NK-92 (cell line): ENCODE data around the gene IL25.
"Not testable (repeated sequence)": the region's sequence is repeated elsewhere in the genome, so short reads cannot be mapped to it uniquely, and the experiment has no call there.

ENCODE experiments used
- DNase-seq: peaks from one replicate; lab custom pipeline; 2025; ENCODE audit not compliant: unreplicated experiment; lab: John Stamatoyannopoulos, UW

Gene IL25

DNA sequence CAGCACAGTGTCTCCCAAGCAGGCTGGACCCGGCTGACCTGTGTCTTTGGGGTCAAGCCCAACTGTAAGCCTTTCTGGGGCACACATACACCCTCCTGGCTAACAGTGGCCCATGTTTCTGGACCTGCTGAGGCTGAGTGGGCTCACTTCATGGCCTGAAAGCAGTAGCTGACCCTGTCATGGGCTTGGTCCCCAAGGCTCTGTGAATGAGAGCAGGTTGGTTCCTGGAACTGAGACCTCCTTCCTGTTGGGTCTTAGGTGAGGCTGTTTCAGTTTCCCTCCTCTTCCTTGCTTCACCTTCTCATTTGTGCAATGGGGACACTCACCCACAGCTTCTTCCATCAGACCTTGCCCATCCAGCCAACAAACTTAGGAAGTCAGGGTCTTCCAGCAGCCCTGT is 744 bp upstream of the IL25 start:
- no peak for DNase-seq

DNA sequence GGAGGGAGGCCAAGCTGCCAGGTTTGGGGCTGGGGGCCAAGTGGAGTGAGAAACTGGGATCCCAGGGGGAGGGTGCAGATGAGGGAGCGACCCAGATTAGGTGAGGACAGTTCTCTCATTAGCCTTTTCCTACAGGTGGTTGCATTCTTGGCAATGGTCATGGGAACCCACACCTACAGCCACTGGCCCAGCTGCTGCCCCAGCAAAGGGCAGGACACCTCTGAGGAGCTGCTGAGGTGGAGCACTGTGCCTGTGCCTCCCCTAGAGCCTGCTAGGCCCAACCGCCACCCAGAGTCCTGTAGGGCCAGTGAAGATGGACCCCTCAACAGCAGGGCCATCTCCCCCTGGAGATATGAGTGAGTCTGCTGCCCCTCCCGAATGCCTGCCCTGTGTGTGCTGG is 432 bp downstream of the IL25 start:
- no peak for DNase-seq

DNA sequence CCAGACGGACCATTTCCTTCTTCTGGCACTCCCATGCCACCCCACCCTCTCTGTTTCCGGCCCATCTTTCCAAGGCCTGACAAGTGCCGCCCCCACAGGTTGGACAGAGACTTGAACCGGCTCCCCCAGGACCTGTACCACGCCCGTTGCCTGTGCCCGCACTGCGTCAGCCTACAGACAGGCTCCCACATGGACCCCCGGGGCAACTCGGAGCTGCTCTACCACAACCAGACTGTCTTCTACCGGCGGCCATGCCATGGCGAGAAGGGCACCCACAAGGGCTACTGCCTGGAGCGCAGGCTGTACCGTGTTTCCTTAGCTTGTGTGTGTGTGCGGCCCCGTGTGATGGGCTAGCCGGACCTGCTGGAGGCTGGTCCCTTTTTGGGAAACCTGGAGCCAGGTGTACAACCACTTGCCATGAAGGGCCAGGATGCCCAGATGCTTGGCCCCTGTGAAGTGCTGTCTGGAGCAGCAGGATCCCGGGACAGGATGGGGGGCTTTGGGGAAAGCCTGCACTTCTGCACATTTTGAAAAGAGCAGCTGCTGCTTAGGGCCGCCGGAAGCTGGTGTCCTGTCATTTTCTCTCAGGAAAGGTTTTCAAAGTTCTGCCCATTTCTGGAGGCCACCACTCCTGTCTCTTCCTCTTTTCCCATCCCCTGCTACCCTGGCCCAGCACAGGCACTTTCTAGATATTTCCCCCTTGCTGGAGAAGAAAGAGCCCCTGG is 3.1 kb downstream of the IL25 start:
- DNase-seq, result no peak

DNA sequence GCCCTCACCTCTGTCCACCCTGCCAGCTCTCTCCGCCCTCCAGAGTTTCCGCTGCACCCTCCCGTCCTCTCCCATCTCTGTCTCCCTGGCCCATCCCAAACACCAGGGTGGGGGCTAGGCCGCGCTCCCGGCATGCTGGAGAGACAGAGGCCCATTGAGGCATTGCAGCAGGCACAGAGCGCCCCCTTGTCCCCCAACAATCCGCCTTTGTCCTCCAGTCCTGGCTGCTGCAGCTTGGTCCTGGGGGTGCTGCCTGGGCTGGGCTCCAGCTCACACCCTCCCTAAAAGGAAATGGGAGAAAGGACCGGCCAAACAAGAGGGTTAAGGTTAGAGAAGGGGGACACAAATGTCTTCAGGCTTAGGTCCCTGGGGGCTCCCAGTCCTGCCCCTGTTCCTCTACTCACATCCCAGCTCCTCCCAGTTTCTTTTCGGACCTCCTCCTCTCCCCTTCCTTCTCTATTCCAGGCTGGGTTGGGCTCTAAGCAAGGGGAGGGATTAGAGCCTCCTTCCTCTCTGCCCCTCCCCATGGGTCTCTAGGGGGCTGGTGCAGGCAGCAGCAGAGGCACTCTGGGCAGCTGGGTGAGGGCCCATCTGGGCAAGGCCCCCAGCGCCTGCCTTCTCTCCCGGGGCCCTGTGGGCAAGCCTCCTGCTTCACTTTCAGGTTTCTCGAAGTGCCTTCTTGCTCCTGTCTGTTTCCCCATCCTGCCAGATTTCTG is 4.0 kb downstream of the IL25 start, which contains the start of gene CMTM5:
CMTM5 (plus strand) TSS at position 565 of the 716 bp plus-strand sequence. CDS start 206 bp downstream, outside the sequence.
- no peak for DNase-seq

DNA sequence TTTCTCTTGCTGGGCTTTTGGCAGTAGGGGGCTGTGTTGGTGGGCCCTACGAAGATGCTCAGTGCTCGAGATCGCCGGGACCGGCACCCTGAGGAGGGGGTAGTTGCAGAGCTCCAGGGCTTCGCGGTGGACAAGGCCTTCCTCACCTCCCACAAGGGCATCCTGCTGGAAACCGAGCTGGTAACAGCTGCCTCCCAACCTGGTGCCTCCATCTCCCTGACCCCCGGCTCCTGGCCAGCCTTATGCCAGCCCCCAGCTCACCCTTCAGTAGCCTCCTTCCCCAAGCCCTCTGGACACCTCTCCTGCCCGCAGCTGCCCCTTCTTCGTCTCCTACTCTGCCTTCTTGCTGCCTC is 4.6 kb downstream of the IL25 start:
- DNase-seq, result no peak

DNA sequence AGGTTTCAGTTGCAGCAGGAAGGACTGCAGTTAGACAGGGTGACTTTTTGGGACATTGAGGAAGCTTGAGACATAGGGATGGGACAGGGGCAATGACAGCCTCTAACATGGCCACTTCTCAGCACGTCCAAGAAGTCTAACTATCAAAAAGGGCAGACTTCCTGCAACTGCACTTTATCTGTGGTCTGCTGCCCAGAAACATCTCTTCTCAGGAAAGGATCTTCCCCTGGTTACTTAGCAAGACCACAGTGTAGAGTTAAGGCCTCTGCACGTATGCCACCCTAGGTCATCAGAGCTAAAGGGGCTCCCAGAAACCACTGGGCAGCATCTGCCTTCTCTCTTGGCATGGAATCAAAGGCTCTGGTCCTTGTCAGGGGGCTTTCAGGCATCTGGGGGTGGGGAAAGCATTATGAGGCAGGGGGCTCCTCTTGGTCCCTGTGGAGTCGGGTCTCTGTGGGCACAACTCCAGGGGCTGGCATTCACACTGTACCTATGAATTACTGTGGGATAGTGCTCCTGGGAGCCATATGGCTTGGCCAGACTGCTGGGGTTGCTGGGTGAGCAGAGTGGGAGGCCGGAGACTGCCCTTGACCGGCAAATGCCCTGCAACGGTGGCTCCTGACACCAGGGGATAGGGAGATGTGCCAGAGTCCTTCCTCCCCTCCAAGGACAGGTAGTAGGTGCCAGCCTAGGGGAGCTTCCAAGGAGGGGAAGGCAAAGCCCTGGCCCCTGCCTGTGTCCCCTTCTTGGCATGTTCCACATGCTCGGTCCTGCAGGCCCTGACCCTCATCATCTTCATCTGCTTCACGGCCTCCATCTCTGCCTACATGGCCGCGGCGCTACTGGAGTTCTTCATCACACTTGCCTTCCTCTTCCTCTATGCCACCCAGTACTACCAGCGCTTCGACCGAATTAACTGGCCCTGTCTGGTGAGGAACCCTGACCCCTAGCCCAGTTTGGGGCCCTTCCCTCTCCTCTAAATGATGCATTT is 5.3 kb downstream of the IL25 start:
- DNase-seq, result no peak

DNA sequence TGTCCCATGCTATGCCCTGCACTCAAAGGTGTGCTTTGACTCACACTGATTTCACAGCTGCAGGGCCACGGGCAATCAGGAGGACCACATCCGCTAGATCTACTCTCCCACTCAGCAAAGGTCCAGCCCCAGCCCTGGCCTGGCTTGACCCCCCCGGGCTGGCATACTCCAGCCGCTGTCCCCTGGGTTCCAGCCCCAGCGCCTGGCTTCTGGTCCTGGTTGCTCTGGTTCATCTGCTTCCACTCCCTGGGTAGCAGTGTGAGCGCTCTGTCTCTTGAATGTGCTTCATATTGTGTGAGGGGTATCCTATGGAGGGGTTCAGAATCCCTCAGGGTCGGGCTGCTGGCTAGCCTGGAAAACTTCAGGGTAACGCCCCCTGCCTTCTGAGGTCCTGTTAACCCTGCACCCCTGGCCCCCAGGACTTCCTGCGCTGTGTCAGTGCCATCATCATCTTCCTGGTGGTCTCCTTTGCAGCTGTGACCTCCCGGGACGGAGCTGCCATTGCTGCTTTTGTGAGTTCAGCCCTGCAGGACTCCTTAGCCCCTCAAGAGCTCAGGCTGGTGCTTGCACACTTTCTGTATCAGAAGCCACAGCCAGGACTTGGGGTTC is 6.1 kb downstream of the IL25 start:
- DNase-seq, result no peak

DNA sequence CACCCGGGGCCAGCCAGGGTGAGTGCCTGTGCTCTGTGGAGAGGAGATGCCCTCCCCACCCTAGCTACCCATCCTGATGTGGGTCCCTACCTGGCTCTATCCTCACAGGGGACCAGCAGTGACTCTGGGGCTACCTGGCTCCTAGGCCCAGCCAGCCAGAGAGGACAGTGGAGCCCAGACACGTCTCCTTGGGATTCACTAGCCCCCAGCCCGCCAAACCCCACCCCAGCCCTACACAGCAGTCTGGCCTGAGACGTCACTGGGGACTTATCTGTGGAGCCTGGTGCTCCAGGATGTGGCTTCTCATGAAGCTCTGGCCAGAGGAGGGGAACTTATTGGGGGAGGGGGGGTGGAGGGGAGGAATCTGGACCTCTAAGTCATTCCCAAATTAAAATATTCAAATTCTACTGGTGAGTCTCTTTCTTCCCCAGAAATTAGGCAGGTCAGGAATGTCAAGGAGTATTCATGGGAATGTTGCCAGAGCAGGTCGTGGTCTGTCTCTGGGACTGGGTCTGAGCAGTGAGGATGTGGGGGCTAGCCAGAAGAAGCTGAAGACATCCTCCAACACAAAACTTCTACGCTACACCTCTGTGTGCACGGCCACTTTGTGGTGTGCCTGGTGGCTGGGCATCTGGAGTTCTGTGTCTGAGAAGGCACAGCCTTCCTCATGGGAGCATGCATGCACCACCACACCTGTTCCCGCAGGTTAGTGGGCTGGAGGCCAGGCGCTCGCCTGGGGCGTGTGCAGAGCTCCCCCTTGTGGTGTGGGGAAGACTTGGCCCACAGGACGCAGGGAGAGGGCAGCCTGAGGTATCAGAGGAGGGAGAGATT is 7.0 kb downstream of the IL25 start:
- DNase-seq, result no peak

DNA sequence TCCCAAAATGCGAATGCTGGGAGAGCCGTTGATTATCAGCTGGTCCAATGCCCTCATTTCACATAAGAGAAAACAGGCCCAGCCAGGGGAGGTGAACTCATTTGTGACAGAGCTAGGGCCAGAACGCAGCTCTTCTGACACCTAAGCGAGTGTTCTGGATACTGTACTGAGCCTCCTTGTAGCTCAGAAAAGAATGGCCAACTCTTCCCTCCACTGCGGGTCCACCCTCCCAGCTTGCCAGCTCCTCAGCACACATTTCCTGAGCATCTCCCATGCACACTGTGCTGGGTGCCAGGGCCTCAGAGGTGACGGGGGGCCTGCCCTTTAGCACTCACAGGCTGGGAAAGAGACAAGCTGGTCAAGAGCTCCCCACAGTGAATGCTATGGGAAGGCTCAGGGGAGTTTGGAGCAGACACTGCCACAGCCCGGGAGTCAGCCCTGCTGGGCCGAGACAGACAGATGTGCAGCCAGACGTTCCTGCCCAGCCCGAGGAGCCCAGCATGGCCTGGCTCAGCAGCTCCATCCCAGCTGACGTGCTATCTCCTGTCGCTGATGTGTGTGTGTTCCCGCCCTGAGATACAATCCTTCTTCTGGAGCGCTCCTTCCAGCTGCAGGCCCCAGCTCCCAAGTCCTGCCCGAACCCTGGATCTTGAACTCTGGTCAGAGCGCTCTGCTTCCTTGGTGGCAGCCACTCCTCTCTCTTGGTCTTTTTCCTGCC is 7.7 kb downstream of the IL25 start:
- no peak for DNase-seq

DNA sequence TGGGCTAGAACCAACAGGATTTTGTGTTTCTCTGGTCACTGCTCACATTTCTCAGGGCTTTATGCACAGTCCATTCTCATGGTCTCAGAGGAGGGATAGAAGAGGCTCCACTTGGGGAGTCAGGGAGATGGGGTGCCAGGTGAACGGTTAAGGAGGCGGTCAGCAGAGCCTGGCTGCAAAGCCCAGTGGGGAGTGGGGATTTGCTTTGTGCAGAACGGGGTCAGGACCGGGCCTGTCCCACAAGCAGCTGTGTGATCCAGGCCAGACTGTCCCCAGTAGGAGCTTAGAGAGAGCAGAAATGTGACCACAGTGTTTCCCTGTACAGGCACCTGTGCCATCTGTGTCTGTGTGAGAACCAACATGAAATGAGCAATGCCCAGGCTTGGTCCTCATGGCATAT is 8.4 kb downstream of the IL25 start:
- DNase-seq, result no peak

DNA sequence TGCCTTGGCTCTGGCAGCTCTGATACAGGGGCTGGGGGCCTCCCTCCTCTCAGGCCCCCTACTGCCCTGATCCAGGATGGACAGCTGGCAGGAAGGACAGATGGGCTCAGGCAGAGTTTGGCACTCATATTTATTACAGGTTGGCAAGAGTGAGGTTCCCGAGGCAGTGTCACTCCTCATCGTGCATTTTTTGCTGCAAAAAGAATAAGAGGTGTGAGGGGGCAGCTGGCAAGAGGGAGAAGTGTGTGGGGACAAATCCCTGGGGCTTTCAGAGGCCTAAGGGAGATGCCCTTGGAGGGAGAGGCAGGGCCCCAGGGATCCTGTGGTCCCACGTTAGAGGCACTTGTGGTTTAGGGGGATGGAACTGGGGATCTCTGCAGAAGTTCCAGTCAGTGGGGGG is 9.3 kb downstream of the IL25 start:
- DNase-seq, result no peak

DNA sequence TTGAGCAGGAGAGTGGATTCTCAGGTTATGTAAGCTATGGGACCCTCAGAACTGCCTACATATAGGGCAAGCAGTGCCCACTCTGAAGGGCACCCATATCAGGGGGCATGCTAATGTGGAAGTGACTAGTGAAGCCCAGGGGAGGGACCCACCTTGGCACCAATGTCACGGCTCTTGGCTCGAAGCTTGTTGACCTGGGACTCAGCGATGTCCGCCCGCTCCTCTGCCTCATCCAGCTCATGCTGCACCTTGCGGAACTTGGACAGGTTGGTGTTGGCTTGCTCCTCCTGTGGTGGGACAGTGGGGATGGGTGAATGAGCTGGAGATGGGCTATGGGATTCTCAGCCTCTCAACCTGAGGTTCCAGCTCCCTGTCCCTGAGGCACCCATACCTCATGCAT is 9.7 kb downstream of the IL25 start:
- DNase-seq, result no peak

DNA sequence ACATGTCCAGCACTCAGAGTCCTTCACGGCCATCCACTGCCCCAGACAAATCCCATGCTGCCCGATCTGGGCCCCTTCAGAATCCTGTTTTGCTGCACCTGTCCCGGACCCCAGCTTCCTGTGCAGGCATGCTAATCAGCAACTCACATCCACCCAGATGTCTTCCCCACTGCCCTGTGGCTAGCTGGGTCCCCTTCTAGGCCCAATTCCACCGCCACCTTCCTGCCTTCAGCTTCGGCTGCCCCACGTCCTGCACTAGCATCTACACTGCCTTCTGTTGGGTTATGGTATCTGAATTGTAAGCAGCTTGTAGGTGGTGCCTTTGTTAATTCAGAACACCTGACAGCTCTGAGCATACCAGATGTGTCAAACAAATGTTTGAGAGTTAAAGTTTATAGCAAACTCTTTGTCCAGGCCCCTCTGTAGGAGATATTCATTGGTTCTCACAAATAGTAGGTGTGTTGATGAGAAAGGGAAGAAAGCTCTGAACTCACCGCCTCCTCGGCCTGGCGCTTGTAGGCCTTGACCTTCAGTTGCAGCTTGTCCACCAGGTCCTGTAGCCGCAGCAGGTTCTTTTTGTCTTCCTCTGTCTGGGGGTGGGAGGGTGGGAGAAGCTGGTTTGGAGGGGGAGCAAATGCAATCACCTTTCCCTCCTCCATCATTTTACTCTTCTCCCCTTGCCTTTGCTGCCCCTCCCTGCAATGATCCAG is 10.3 kb downstream of the IL25 start:
- no peak for DNase-seq

DNA sequence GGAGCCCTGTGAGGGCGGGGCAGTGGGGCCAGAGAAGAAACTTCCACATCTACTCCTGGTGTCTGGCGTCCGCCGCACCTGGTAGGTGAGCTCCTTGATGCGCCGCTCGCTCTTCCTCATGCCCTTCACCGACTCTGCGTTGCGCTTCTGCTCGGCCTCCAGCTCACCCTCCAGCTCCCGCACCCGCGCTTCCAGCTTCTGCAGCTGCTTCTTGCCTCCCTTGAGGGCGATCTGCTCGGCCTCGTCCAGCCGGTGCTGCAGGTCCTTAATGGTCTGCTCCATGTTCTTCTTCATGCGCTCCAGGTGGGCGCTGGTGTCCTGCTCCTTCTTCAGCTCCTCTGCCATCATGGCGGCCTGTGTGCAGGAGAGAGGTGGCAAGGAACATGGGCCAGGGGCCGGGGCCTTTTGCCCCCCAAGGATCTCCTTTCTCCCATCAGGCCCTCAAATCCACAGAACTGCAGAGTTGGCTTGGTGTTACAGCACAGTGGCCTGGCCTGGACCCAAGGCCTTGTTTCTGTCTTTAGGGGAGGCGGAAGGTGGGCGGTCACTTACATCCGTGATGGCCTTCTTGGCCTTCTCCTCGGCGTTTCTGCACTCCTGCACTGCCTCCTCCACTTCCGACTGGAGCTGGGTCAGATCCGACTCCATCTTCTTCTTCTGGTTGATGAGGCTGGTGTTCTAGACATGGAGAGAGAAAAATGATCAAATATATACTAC is 11.9 kb downstream of the IL25 start:
- no peak for DNase-seq

DNA sequence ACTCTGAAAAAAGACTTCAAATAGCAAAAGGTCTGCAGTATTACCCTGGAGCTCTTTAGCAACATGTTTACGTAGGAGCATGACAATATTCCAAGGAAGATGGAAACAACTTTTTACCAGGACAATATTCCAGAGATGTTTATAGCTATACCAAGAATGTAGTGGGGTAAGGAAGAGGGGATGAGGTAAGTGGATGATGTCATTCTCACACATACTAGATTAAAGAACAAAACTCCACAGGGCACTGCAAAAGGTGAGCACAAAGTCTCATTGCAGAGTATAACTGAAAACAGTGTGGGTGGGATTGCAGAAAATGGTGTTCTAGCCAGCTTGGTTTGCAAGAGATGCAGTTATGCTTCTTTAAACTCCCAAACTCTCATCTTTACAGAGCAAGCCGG is 12.6 kb downstream of the IL25 start:
- DNase-seq, result no peak

DNA sequence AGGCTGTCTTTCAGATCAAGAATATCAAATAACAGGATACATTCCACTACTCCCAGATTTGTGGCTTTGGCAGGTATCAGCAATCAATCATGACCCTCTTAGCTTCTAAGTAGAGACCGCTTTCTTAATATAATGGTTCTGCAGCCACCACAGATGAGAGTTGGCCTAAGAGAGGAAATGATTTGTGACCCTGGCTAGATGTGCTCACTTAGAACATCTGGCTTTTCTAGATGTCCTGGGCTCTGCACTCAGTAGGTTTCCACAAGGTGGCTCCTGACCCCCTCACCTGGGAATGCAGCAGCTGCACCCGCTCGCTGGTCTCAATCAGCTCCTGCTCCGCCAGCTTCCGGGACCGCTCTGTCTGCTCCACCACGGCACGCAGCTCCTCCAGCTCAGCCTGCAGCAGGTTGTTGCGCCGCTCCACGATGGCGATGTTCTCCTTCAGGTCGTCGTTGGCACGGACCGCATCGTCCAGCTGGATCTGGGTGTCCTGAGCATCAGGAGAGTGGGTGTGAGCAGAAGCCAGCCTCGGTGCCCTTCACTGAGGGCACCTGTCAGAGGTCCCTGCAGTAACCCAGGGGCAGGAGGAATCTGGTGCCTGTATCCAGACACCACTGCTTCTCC is 13.1 kb downstream of the IL25 start:
- DNase-seq, result no peak

DNA sequence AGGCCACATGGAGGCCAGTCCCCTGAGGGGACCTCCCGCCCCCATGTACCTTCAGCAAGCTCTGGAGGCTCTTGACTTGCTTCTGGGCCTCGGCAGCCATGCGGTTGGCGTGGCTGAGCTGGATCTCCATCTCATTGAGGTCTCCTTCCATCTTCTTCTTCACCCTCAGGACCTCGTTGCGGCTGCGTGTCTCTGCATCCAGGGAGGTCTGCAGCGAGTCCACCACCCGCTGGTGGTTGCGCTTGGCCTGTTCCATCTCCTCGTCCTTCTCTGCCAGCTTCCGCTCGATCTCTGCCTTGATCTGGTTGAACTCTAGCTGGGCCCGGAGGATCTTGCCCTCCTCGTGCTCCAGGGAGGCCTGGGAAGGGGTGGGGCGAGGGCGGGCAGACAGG is 13.7 kb downstream of the IL25 start:
- not testable (repeated sequence) for DNase-seq

DNA sequence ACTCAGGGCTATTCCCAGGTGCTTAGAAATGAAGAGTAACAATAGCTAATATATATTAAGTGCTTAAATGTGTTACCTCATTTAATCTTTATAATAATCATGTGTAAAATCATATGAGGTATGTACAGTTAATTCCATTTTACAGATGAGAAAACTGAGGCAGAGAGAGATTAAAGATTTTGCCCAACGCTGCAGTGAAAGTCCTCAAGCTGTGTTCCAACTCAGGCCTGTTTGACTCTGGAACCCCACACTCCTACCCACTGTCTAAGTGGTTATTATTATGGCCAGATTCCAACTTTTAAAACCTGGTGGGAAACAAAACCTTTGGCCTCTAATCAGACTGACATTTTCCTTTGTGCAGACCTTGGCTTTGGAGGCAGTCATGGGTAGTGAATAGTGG is 14.4 kb downstream of the IL25 start:
- no peak for DNase-seq
